K562 (cell line): ENCODE results near the gene OPRD1. TPM values are rescaled to one million over a fixed set of nuclear protein-coding genes. Genes with fewer than 3 reads are reported as not detected.

ENCODE experiments used
- ASH1L ChIP-seq: fragments of 450-650 bp; IDR thresholded peaks from 2 replicates; pipeline ENCODE4 v1.6.1; 2018; ENCODE audit warnings: borderline replicate concordance, mild to moderate bottlenecking, low read depth; ENCODE audit not compliant: partially characterized antibody
- CBX2 ChIP-seq: fragments of 200-600 bp; sonication (generic); IDR thresholded peaks from one replicate; pipeline ENCODE4 v1.6.1; 2012; ENCODE audit warnings: mild to moderate bottlenecking, low read length, inconsistent platforms; ENCODE audit not compliant: insufficient read depth, poor library complexity, severe bottlenecking
- E2F8 ChIP-seq: fragments of 450-650 bp; IDR thresholded peaks from 2 replicates; pipeline ENCODE4 v1.7.1; 2018; ENCODE audit warnings: mild to moderate bottlenecking, low read depth; ENCODE audit not compliant: partially characterized antibody
- ETV6 ChIP-seq, 3 experiments: fragments of 150-350 bp in 1 of 3; sonication (generic) in 1 of 3; formaldehyde crosslinking in 1 of 3; IDR thresholded peaks; 2 replicates each; pipeline versions ENCODE4 v1.6.1 to v1.8.0; 2014 to 2022; ENCODE audit warnings: borderline replicate concordance in 2 of 3, low read depth in 2 of 3, antibody characterized with exemption in 1 of 3, low read length in 1 of 3, mild to moderate bottlenecking in 1 of 3, missing genetic modification reagents in 1 of 3
- FOXP1 ChIP-seq: sonication (generic); formaldehyde crosslinking; IDR thresholded peaks from 2 replicates; pipeline ENCODE4 v1.8.0; 2022; ENCODE audit warnings: mild to moderate bottlenecking, missing genetic modification reagents
- HOXB6 ChIP-seq: fragments of 250-450 bp; sonication (Bioruptor Pico); IDR thresholded peaks from 2 replicates; pipeline ENCODE4 v1.5.1; 2022; ENCODE audit warnings: mild to moderate bottlenecking, borderline replicate concordance
- KLF1 ChIP-seq: fragments of 450-650 bp; IDR thresholded peaks from 2 replicates; pipeline ENCODE4 v1.6.1; 2016; ENCODE audit warnings: missing genetic modification characterization, missing compliant biosample characterization
- MCM2 ChIP-seq: fragments of 450-650 bp; IDR thresholded peaks from 2 replicates; pipeline ENCODE4 v1.6.1; 2017; ENCODE audit warnings: low read depth, mild to moderate bottlenecking
- NFIC ChIP-seq: fragments of 450-650 bp; IDR thresholded peaks from 2 replicates; pipeline ENCODE4 v1.6.1; 2017; ENCODE audit warnings: mild to moderate bottlenecking, inconsistent platforms
- NKRF ChIP-seq: fragments of 450-650 bp; IDR thresholded peaks from 2 replicates; pipeline ENCODE4 v1.6.1; 2016; ENCODE audit warnings: borderline replicate concordance
- SMARCE1 ChIP-seq: fragments of 450-650 bp; IDR thresholded peaks from 2 replicates; pipeline ENCODE4 v1.7.1; 2016; ENCODE audit warnings: mild to moderate bottlenecking
- SNAPC5 ChIP-seq: fragments of 250-450 bp; sonication (Bioruptor Pico); IDR thresholded peaks from 2 replicates; pipeline ENCODE4 v1.8.0; 2021; ENCODE audit warnings: moderate library complexity, mild to moderate bottlenecking, inconsistent platforms
- SRSF3 ChIP-seq: fragments of 200-400 bp; formaldehyde crosslinking; IDR thresholded peaks from 2 replicates; pipeline ENCODE4 v1.6.1; 2016; ENCODE audit warnings: mild to moderate bottlenecking, low read length, moderate library complexity; ENCODE audit not compliant: insufficient read depth
- STAT5A ChIP-seq: IDR thresholded peaks from 2 replicates; pipeline ENCODE4 v1.6.1; 2012; ENCODE audit warnings: low read length, inconsistent platforms, borderline replicate concordance
- TEAD2 ChIP-seq: fragments of 450-650 bp; IDR thresholded peaks from 2 replicates; pipeline ENCODE4 v1.6.1; 2016; ENCODE audit warnings: missing genetic modification characterization, control low read depth, missing compliant biosample characterization
- THAP12 ChIP-seq: fragments of 250-450 bp; sonication (Bioruptor Pico); IDR thresholded peaks from 2 replicates; pipeline ENCODE4 v1.9.0; 2021; ENCODE audit warnings: mild to moderate bottlenecking, inconsistent platforms
- TSC22D4 ChIP-seq: fragments of 450-650 bp; IDR thresholded peaks from 2 replicates; pipeline ENCODE4 v1.6.1; 2016; ENCODE audit warnings: missing genetic modification characterization, missing biosample characterization, control low read depth
- ZNF3 ChIP-seq: fragments of 250-450 bp; sonication (Bioruptor Pico); IDR thresholded peaks from 2 replicates; pipeline ENCODE4 v1.5.0; 2021; ENCODE audit warnings: mild to moderate bottlenecking, moderate library complexity
- ZNF75A ChIP-seq: fragments of 450-650 bp; formaldehyde crosslinking; IDR thresholded peaks from 2 replicates; pipeline ENCODE4 v1.4.0; 2020; ENCODE audit warnings: mild to moderate bottlenecking
- polyA plus RNA-seq, 8 experiments: library from polyadenylated mRNA; depleted of rRNA in 4 of 8; stranded (reverse) in 5 of 8; unstranded in 3 of 8; fragments of >200 nt; fragmentation: Nextera tagmentation in 2 of 8; fragmentation: Illumina TruSeq in 1 of 8; extraction: Ambion mirVana in 2 of 8; extraction: Trizol in 1 of 8; gene quantifications; 2 replicates each; pipeline versions ENCODE4 v1.2.1 to v1.2.3, GENCODE V29; 2011 to 2014; ENCODE audit warnings: inconsistent platforms in 1 of 8, missing spikeins in 1 of 8
- total RNA-seq, 7 experiments: library from RNA; depleted of rRNA in 6 of 7; stranded (reverse); fragments of >200 nt in 6 of 7; fragmentation: Illumina TruSeq in 2 of 7; extraction: Trizol in 2 of 7; gene quantifications; 2 replicates each; pipeline versions ENCODE4 v1.2.1 to v1.2.3, GENCODE V29; 2011 to 2021; ENCODE audit warnings: low replicate concordance in 1 of 7

Gene OPRD1
- total and polyA plus RNA-seq, 9 of the 15 experiments (the other 6 are each of a cell fraction or from before 2014, with no cell fraction given), result under 0.01 to 0.03 (median under 0.01) TPM; not detected in 6

GRCh38 chr1:28882009-28882628 is 70.1 kb downstream of the OPRD1 start (continued):
- TF ChIP-seq KLF1 (tag), result peak; percentile 63; the same call in 1 of the 2 replicates
- peak; percentile 73 for TF ChIP-seq STAT5A
- TF ChIP-seq ASH1L, result no peak
- no peak for TF ChIP-seq SNAPC5 (CRISPR knock-in tag)
- TF ChIP-seq FOXP1, result no peak
- TF ChIP-seq ZNF75A, result no peak
- no peak for TF ChIP-seq HOXB6 (CRISPR knock-in tag)
- TF ChIP-seq ZNF3 (CRISPR knock-in tag), result no peak
- no peak for TF ChIP-seq SRSF3
- peak; percentile 84 for TF ChIP-seq NFIC
- TF ChIP-seq SMARCE1, result peak; percentile 68
- TF ChIP-seq E2F8, result peak; percentile 84
- TF ChIP-seq MCM2, result no peak
- TF ChIP-seq TSC22D4 (tag), result no peak
- no peak for TF ChIP-seq THAP12 (CRISPR knock-in tag)
- no peak for TF ChIP-seq TEAD2
- TF ChIP-seq CBX2, result no peak
- TF ChIP-seq NKRF, result peak; percentile 53; the same call in 1 of the 2 replicates
- TF ChIP-seq ETV6 (IDR thresholded peaks at IDR 0.05; ENCODE audit: borderline replicate concordance in 1 of 2, low read depth in 2 of 2, low read length in 1 of 2), result peak; percentile 20 to 68; a peak in 1 of 4 replicates
- TF ChIP-seq ETV6 (CRISPR knock-in tag; IDR thresholded peaks at IDR 0.05; ENCODE audit: borderline replicate concordance), result no peak
